D721Med (cell line): ENCODE measurements around the gene DNHD1.

Source experiments
- DNase-seq: peaks from one replicate; pipeline ENCODE4 v3.0.0; 2011; ENCODE audit warnings: low spot score; ENCODE audit not compliant: insufficient read length
- FAIRE-seq: peaks from 2 replicates; lab custom pipeline; 2011; peaks lifted over from hg19 to GRCh38; lab: Jason Lieb, UNC
- CTCF ChIP-seq: IDR thresholded peaks from 2 replicates; pipeline ENCODE4 v1.5.1; 2012; ENCODE audit warnings: mild to moderate bottlenecking, control low read depth; ENCODE audit not compliant: insufficient read depth; ENCODE audit errors: missing control alignments

DNHD1 gene

GRCh38 chr11:6457581-6458320 lies 39.3 kb upstream of the DNHD1 start:
- DNase-seq (no peak), FAIRE-seq (no peak)
- TF ChIP-seq CTCF = no peak

- FAIRE-seq = no peak
- no peak for TF ChIP-seq CTCF
- DNase-seq = no peak
These were observed 38.6 kb upstream of the DNHD1 start for GRCh38 chr11:6458352-6459098.

- DNase-seq (no peak), FAIRE-seq (no peak)
- TF ChIP-seq CTCF = no peak
These were observed 38.0 kb upstream of the DNHD1 start for GRCh38 chr11:6459099-6459450.

- DNase-seq (no peak), FAIRE-seq (no peak)
- no peak for TF ChIP-seq CTCF
These were observed 28.2 kb upstream of the DNHD1 start for GRCh38 chr11:6468712-6469495.

GRCh38 chr11:6469599-6469998 lies 27.5 kb upstream of the DNHD1 start:
- FAIRE-seq (no peak), DNase-seq (no peak)
- TF ChIP-seq CTCF = no peak

GRCh38 chr11:6472934-6473333 lies 24.1 kb upstream of the DNHD1 start:
- TF ChIP-seq CTCF = no peak
- DNase-seq = no peak
- no peak for FAIRE-seq
